K562 (cell line): ENCODE measurements around the gene FMO5. TPM values are rescaled to one million over a fixed set of nuclear protein-coding genes. Genes with fewer than 3 reads are reported as not detected.

ENCODE experiments used
- E4F1 ChIP-seq: fragments of 250-450 bp; sonication (Bioruptor Pico); IDR thresholded peaks from 2 replicates; pipeline ENCODE4 v1.5.0; 2021; ENCODE audit warnings: mild to moderate bottlenecking, borderline replicate concordance
- ESRRB ChIP-seq: fragments of 250-450 bp; sonication (Bioruptor Pico); IDR thresholded peaks from 2 replicates; pipeline ENCODE4 v1.5.0; 2020; ENCODE audit warnings: mild to moderate bottlenecking, moderate library complexity, borderline replicate concordance
- FOXJ3 ChIP-seq: sonication (generic); formaldehyde crosslinking; IDR thresholded peaks from 2 replicates; pipeline ENCODE4 v1.4.0; 2020; ENCODE audit warnings: mild to moderate bottlenecking, missing genetic modification reagents
- GTF2E2 ChIP-seq: fragments of 200-800 bp; sonication (Bioruptor generic); IDR thresholded peaks from 2 replicates; pipeline ENCODE4 v1.6.1; 2016; ENCODE audit warnings: missing genetic modification characterization, missing compliant biosample characterization
- HINFP ChIP-seq: fragments of 450-650 bp; conservative IDR thresholded peaks from 2 replicates; pipeline ENCODE4 v1.6.1; 2016; ENCODE audit warnings: missing genetic modification characterization, low read depth, mild to moderate bottlenecking, control low read depth, missing compliant biosample characterization
- NELFE ChIP-seq: IDR thresholded peaks from 2 replicates; pipeline ENCODE4 v1.6.1; 2011; ENCODE audit warnings: mild to moderate bottlenecking; ENCODE audit not compliant: insufficient read depth, insufficient read length
- POLR3G ChIP-seq: IDR thresholded peaks from 2 replicates; pipeline ENCODE4 v1.6.1; 2011; ENCODE audit not compliant: insufficient read length, insufficient replicate concordance; ENCODE audit errors: extremely low read depth
- RBM34 ChIP-seq: fragments of 200-400 bp; formaldehyde crosslinking; IDR thresholded peaks from 2 replicates; pipeline ENCODE4 v1.6.1; 2018; ENCODE audit warnings: low read length, borderline replicate concordance; ENCODE audit not compliant: insufficient read depth
- RCOR1 ChIP-seq, 2 experiments: IDR thresholded peaks; 2 replicates each; pipeline ENCODE4 v1.6.1; 2012; ENCODE audit warnings: low read depth in 2 of 2, low read length in 2 of 2, borderline replicate concordance in 1 of 2, improper control_type of control experiment in 1 of 2
- SMAD4 ChIP-seq: fragments of 250-450 bp; sonication (Bioruptor Pico); conservative IDR thresholded peaks from 2 replicates; pipeline ENCODE4 v1.8.0; 2021; ENCODE audit warnings: inconsistent platforms, mild to moderate bottlenecking, moderate library complexity
- TFAM ChIP-seq: fragments of 250-450 bp; sonication (Bioruptor Pico); conservative IDR thresholded peaks from 2 replicates; pipeline ENCODE4 v1.5.0; 2021; ENCODE audit warnings: mild to moderate bottlenecking, moderate library complexity
- YY1 ChIP-seq, 3 experiments: IDR thresholded peaks; 2 replicates each; pipeline ENCODE4 v1.6.1; 2011; ENCODE audit warnings: low read length in 2 of 3, mild to moderate bottlenecking in 2 of 3, moderate library complexity in 2 of 3, borderline replicate concordance in 1 of 3, control low read depth in 1 of 3, low read depth in 1 of 3; ENCODE audit not compliant: insufficient read depth in 3 of 3, insufficient replicate concordance in 2 of 3, control insufficient read depth in 1 of 3, insufficient read length in 1 of 3; ENCODE audit errors: extremely low read depth in 1 of 3
- ZFPM2 ChIP-seq: fragments of 250-450 bp; sonication (Bioruptor Pico); IDR thresholded peaks from 2 replicates; pipeline ENCODE4 v1.5.1; 2022; ENCODE audit warnings: mild to moderate bottlenecking
- polyA plus RNA-seq, 8 experiments: library from polyadenylated mRNA; depleted of rRNA in 4 of 8; stranded (reverse) in 5 of 8; unstranded in 3 of 8; fragments of >200 nt; fragmentation: Nextera tagmentation in 2 of 8; fragmentation: Illumina TruSeq in 1 of 8; extraction: Ambion mirVana in 2 of 8; extraction: Trizol in 1 of 8; gene quantifications; 2 replicates each; pipeline versions ENCODE4 v1.2.1 to v1.2.3, GENCODE V29; 2011 to 2014; ENCODE audit warnings: inconsistent platforms in 1 of 8, missing spikeins in 1 of 8
- total RNA-seq, 7 experiments: library from RNA; depleted of rRNA in 6 of 7; stranded (reverse); fragments of >200 nt in 6 of 7; fragmentation: Illumina TruSeq in 2 of 7; extraction: Trizol in 2 of 7; gene quantifications; 2 replicates each; pipeline versions ENCODE4 v1.2.1 to v1.2.3, GENCODE V29; 2011 to 2021; ENCODE audit warnings: low replicate concordance in 1 of 7
- TF ChIP-seq, protein P1 (sequence below): sonication (generic); formaldehyde crosslinking; IDR thresholded peaks from 2 replicates; pipeline ENCODE4 v1.8.0; 2022; ENCODE audit warnings: missing genetic modification reagents, mild to moderate bottlenecking, moderate library complexity, borderline replicate concordance
- TF ChIP-seq, protein P2 (sequence below): fragments of 450-650 bp; IDR thresholded peaks from 2 replicates; pipeline ENCODE4 v1.6.1; 2014; ENCODE audit warnings: low read depth, mild to moderate bottlenecking, moderate library complexity, borderline replicate concordance
- TF ChIP-seq, protein P3 (sequence below): IDR thresholded peaks from 3 replicates; pipeline ENCODE4 v1.6.1; 2011; ENCODE audit warnings: borderline replicate concordance, mild to moderate bottlenecking; ENCODE audit not compliant: insufficient read length, insufficient read depth

Gene FMO5
- total and polyA plus RNA-seq, 9 of the 15 experiments (the other 6 are each of a cell fraction or from before 2014, with no cell fraction given): 0.11 to 0.69 (median 0.19) TPM; not detected in 1

DNA sequence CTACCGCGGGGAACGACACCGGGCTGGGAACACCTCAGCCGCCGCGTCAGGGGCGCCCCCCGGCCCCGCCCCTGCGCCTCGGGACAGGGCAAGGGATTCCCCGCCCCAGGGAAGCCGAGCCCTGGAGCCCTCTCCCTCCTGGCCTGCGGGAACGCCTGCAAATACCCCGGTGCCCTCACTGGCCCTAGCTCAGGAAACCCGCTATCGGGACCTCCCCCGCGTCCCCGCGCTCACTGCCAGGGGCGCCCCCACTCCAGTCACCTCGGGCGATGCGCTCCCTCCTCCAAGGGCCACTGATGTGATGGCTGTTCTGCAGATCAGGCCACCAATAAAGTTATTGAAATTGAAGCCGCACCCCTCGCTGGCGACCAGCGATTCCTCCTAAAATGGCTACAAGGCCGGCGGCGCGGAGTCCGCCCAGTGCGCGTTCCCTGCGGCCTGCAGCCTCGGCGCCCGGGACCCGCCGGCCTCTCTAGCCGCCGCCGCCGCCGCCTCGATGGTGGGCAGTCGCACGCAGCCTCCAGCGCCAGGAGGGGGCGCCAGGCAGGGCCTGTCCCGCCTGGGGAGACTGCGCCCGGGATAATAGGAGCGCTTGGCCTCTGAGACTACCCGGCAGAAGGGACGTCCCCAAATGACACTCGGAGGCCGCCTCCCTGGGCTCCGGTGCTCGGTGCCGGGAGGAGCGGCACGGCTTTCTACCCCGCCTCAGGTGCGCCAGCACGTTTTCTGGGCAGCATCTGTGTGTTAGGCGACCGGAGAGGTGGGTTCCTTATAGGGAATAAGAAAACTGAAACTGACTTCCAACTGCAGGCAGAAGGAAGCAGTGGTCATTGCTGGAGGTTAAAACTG lies 52.7 kb downstream of the FMO5 start, which contains the start of gene PRKAB2 (continued):
- TF ChIP-seq E4F1 (no peak), FOXJ3 (CRISPR knock-in tag) (no peak), GTF2E2 (0 out of 2 replicates have a peak, but pooled peaks have one; percentile 40), POLR3G (no peak), RCOR1 (IDR thresholded peaks at IDR 0.05; ENCODE audit: borderline replicate concordance in 1 of 2, low read depth in 2 of 2, low read length in 2 of 2) (peak in 1 of 2 experiments; percentile 76; a peak in 2 of 4 replicates), ESRRB (CRISPR knock-in tag) (no peak), SMAD4 (CRISPR knock-in tag) (peak; percentile 100), ZFPM2 (CRISPR knock-in tag) (no peak), TFAM (no peak), YY1 (IDR thresholded peaks at IDR 0.05; ENCODE audit: borderline replicate concordance in 1 of 3, control insufficient read depth in 1 of 3, extremely low read depth in 1 of 3, insufficient read depth in 3 of 3, insufficient read length in 1 of 3, insufficient replicate concordance in 2 of 3, low read depth in 1 of 3, low read length in 2 of 3) (peak; percentile 58 to 93 (median 90)), RBM34 (no peak), HINFP (tag) (no peak), NELFE (no peak)
- TF ChIP-seq, protein P1, sequence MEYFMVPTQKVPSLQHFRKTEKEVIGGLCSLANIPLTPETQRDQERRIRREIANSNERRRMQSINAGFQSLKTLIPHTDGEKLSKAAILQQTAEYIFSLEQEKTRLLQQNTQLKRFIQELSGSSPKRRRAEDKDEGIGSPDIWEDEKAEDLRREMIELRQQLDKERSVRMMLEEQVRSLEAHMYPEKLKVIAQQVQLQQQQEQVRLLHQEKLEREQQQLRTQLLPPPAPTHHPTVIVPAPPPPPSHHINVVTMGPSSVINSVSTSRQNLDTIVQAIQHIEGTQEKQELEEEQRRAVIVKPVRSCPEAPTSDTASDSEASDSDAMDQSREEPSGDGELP (CRISPR knock-in tag): peak; percentile 59; the same call in 1 of the 2 replicates
- TF ChIP-seq, protein P2, sequence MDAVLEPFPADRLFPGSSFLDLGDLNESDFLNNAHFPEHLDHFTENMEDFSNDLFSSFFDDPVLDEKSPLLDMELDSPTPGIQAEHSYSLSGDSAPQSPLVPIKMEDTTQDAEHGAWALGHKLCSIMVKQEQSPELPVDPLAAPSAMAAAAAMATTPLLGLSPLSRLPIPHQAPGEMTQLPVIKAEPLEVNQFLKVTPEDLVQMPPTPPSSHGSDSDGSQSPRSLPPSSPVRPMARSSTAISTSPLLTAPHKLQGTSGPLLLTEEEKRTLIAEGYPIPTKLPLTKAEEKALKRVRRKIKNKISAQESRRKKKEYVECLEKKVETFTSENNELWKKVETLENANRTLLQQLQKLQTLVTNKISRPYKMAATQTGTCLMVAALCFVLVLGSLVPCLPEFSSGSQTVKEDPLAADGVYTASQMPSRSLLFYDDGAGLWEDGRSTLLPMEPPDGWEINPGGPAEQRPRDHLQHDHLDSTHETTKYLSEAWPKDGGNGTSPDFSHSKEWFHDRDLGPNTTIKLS: peak; percentile 76
- TF ChIP-seq, protein P3, sequence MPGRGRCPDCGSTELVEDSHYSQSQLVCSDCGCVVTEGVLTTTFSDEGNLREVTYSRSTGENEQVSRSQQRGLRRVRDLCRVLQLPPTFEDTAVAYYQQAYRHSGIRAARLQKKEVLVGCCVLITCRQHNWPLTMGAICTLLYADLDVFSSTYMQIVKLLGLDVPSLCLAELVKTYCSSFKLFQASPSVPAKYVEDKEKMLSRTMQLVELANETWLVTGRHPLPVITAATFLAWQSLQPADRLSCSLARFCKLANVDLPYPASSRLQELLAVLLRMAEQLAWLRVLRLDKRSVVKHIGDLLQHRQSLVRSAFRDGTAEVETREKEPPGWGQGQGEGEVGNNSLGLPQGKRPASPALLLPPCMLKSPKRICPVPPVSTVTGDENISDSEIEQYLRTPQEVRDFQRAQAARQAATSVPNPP: no peak
